OCI-M2 (cell line): ENCODE measurements around the gene TEC.
A peak's percentile ranks its signal among the peaks of the same experiment; 100 is the strongest.
"Not testable (repeated sequence)": the region's sequence is repeated elsewhere in the genome, so short reads cannot be mapped to it uniquely, and the experiment has no call there.

Experiments
- DNase-seq: peaks from one replicate; lab custom pipeline; 2025; ENCODE audit not compliant: unreplicated experiment; lab: John Stamatoyannopoulos, UW

The TEC gene

DNA sequence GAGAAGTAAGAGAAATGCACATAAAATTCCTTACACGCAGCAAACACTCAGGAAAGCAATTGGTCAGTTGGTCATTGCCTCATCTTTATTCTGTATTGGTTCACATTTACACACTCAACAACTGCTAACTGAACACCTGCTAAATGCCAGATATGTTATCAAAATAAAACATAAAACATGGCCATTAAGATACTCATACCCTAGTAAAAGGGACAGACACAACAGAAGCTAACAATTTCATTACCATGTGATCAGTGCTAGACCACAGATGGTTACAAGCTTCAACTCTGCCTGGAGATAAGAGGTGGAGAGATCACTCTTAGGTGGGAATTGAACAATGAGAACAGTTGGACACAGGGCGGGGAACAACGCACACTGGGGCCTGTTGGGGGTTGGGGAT lies 26.2 kb downstream of the TEC start:
- peak; percentile 42 for DNase-seq

DNA sequence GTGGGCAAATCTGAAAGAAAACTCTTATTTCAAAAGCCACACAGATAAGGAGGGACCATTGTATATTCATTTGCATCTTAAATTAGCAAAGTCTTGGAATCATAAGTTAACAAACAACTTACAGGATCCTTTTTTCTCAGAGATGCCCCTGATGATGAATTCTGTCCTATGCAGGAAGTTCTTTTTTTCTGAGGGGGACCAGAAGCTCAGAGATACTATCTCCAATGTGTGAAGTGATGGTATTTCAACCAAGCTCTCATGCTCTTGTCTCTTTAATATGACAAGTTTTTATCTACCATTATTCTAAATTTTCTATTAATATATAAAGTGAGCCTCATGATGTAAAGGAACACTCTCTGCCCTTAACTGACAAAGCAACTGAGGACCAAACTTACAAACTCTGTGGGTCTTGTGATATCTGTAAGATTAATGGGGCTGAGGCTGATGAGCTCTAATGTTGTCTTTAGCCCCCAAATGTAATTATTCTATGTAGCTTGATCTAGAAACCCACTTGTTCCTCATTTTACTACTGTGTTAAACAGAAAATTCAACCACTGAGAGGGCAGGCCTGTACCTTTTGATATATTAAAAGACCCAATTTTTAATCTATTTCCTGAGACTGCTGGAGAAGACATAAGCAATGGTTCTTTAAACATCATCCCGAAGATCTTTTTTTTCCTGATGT lies 27.0 kb downstream of the TEC start:
- DNase-seq, result no peak

DNA sequence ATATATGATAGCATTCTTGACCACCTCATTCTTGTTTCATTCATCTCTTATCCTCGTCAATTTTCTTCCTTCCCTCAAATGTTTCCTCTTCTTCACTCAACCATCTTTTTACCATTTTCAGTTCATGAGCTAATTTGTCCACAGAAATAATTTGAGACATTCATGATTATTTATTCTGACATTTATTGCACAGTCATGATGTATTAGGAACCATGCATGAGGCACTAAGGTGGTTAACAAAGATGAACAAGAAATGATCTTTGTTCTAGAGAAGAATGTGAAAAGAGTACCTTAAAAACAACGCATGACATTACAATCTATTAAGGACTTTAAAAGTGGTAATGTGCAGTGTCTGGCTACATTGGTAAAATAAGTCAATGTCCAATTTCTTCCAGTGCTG lies 27.9 kb downstream of the TEC start:
- no peak for DNase-seq

GRCh38 chr4:48237996-48238645 lies 31.5 kb downstream of the TEC start:
- DNase-seq, result no peak

GRCh38 chr4:48235050-48235449 lies 34.6 kb downstream of the TEC start:
- DNase-seq, result no peak

GRCh38 chr4:48234575-48234974 lies 35.1 kb downstream of the TEC start:
- no peak for DNase-seq

- DNase-seq, result no peak
These were observed 40.7 kb downstream of the TEC start for GRCh38 chr4:48228949-48229348.

GRCh38 chr4:48227662-48228061 lies 42.0 kb downstream of the TEC start:
- no peak for DNase-seq

GRCh38 chr4:48226199-48226598 lies 43.4 kb downstream of the TEC start:
- no peak for DNase-seq

DNA sequence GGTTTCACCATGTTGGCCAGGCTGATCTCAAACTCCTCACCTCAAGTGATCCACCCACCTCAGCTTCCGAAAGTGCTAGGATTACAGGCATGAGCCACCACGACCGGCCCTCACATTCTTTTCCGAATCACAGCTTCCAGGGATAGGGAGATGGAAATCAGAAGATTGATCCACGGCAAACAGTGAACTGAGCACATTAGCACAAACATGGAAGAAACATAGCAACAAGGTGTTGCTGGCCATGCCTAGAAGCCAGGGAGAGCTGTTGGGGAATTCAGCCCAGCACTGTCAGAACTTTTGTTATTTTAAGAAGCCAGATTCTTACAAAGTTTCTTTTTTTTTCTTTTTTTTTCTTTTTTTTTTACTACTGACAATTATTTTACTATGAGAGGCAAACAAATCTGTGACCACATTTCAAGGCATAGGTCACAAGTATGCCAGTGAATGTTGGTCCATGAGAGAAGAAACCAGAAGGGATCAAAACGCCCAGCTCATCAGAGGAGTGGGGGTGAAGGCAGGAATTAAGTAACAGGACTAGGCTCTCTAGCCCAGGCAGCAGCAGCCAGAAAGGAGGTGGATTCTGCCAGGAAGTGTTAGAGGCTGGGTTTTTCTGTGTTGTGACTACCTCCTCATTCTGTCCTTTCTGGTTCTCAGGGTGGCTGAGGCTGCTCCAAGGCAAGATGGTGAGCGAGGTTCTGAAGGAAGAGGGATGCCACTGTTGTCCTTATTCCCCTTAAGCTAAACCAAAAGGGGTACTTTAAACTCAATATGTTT lies 44.1 kb downstream of the TEC start:
- no peak for DNase-seq

DNA sequence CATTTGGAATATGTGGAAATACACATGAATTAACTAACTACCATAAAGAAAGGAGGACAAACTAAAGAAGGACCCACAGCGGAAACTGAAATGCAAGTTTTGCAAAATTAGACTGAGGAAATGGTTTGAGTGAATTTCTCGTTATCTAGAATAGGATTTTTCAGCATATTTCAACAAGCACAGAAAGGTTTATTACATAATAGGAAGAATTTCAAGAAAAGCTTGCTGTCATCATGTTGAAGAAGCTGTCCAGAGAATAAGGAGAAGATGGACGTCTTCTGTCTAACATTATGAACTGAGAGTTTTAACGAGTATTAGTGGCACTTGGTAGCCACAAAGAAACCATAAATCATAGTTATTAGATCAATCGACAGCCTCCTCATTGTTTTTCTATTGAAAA lies 45.0 kb downstream of the TEC start:
- no peak for DNase-seq

DNA sequence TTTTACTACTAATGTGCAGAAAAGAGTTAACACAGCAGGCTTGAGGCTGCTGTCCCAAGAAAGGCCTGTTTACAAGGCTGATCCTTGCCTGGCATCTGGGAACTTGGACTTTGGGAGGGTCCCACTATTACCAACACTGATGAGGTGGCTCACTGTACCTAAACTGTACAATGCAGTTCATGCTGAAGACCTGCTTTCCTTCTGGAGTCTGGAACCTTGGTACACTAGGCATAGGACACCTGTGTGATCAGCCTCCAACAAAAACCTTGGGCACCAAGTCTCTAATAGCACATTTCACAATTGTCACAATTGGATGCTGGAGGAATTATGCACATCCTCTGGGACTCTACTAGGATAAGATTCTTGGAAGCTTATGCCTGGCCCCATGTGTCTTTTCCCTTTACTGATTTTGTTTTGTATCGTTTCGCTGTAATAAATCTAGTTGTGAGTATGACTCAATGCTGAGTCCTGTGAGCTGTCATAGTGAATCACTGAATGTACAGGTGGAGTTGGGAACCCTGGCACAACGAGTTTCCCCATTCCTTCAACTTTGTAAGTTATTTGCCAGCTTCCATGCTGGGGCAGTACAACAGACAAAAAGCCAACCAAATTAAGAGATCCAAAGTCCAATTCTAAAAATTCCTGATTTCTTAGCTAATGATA lies 45.9 kb downstream of the TEC start:
- no peak for DNase-seq

DNA sequence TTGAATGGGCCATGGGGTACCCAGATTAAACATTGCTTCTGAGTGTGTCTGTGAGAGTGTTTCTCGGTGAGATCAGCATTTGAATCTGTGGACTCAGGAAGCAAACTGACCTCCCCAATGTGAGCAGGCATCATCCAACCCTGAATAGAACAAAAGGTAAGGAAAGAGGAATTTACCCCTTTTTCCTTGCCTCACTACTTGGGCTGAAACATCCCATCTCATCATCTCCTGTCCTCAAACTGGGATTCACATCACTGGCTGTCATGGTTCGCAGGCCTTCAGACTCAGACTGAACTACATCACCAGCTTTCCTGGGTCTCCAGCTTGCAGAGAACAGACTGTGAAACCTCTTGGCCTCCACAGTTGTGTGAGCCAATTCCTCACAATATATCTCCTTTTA lies 47.1 kb downstream of the TEC start:
- DNase-seq, result no peak

DNA sequence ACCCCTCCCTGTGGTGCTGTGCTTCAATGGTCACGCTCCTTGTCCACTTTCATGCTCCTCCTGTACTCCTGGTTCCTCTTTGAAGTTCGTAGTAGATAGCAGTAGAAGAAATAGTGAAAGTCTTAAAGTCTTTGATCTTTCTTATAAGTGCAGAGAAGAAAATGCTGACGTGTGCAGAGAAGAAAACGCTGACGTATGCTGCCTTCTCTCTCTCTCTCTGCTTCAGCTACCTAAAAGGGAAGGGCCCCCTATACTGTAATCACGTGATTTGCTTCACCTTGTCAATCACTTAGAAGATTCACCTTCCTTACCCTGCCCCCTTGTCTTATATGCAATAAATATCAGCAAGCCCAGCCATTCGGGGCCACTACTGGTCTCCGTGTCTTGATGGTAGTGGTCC lies 50.2 kb downstream of the TEC start:
- DNase-seq, result not testable (repeated sequence)

DNA sequence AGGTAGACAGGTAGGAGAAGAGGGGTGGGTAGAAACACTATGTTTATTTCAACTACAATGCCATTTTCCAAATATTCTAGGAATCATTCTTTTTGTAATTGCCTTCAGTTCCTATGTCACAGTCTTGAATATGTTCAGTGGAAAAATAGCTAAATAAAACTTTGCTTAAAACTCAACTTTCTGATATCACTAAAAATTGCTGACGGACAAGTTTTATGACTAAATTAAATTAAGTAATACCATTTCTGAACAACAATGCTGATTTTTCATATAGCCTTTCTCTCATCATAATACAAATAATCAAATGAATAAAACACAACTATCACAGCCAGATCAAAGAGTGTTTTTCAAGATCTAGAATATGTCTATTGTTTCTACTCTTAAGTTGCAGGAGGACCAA lies 53.1 kb downstream of the TEC start:
- no peak for DNase-seq

DNA sequence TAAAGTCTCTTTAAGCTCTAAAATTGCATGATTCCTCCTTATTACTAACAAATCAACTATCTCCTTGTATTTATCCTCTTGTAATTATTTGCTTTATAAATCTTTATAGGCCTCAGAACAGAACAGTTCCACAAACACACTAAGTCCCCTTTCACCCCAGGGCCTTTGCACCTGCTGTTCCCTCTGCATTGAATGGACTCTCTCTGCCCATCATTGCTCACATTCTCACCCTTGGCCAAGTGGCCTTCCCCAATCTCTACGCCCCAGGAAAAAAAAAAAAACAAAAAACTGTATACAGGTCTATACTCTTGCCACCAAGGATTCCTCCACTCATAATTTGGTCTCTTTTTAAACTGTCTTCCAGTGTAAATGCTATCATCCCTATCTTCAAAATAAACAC lies 53.7 kb downstream of the TEC start:
- no peak for DNase-seq

- DNase-seq, result peak; percentile 24
These were observed 57.5 kb downstream of the TEC start for GRCh38 chr4:48212165-48212564.

DNA sequence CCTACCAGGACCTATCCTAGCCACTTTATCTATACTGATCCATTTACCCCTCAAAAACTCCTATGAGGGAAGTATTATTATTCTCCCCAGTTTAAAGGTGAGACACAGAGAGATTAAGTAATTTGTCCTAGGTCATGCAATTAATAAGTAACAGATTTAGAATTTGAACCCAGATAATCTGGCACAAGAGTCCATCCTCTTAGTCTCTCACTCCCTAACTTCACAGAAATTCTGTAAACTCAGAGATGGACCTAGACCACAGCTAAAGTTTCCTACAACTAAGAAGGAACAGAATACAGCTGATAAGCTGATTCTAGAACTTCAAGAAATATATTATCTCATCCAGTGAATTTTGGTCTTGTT lies 58.7 kb downstream of the TEC start:
- DNase-seq, result no peak

- DNase-seq, result no peak
These were observed 64.0 kb downstream of the TEC start for GRCh38 chr4:48205626-48206025.

- no peak for DNase-seq
These were observed 64.5 kb downstream of the TEC start for GRCh38 chr4:48205107-48205506.

DNA sequence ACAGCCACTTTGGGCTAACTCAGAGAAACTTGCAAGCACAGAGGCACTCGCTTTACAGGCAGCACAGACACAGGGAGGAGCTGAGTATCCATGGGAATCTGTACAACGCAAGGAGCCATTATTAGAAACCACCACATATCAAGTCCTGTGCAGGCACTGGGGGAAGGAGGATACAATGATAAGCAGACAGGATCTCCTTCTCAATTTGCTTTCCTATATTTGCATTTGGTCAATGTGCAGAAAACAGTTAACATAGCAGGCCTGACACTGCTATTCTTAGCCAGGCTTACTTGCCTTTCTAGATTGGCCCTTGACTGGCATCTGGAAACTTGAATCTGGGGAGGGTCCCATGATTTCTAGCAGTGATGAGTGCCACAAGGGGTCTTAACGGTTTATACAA lies 65.8 kb downstream of the TEC start:
- peak; percentile 66 for DNase-seq
